ENCODE measurements around the gene QSOX1. TPM values are rescaled to one million over a fixed set of nuclear protein-coding genes. Genes with fewer than 3 reads are reported as not detected.

The QSOX1 gene
- total RNA-seq, 2 donors from 2014 or later, result 80.3 to 104 TPM

GRCh38 chr1:180144659-180145357 lies 9.9 kb upstream of the QSOX1 start:
- intact Hi-C loops (cut with DNase I), result loop anchor here in 1 of 2 donors (5.0 kb wide), 1 partner anchor 1073 kb away; no protein-coding TSS in a partner anchor
- DNase-seq (ENCODE audit: low spot score), result no peak

- DNase-seq (ENCODE audit: low spot score), result no peak
- intact Hi-C loops (cut with DNase I), result loop anchor here in 1 of 2 donors (5.0 kb wide), 1 partner anchor 1073 kb away; no protein-coding TSS in a partner anchor
These were observed 9.2 kb upstream of the QSOX1 start for GRCh38 chr1:180145446-180145845.

GRCh38 chr1:180150982-180151381 lies 3.7 kb upstream of the QSOX1 start:
- no peak for DNase-seq (ENCODE audit: low spot score)
- intact Hi-C loops (cut with DNase I), result no loop called here

GRCh38 chr1:180151508-180151907 lies 3.2 kb upstream of the QSOX1 start:
- intact Hi-C loops (cut with DNase I), result no loop called here
- no peak for DNase-seq (ENCODE audit: low spot score)

GRCh38 chr1:180152588-180152987 lies 2.1 kb upstream of the QSOX1 start:
- intact Hi-C loops (cut with DNase I), result no loop called here
- no peak for DNase-seq (ENCODE audit: low spot score)

GRCh38 chr1:180153032-180153431 lies 1.6 kb upstream of the QSOX1 start:
- intact Hi-C loops (cut with DNase I), result no loop called here
- no peak for DNase-seq (ENCODE audit: low spot score)

GRCh38 chr1:180154003-180154324 lies 705 bp upstream of the QSOX1 start:
- no peak for DNase-seq (ENCODE audit: low spot score)
- intact Hi-C loops (cut with DNase I), result no loop called here

GRCh38 chr1:180155182-180155682 lies 563 bp downstream of the QSOX1 start:
- DNase-seq (ENCODE audit: low spot score), result no peak
- intact Hi-C loops (cut with DNase I), result no loop called here

GRCh38 chr1:180156201-180156600 lies 1.5 kb downstream of the QSOX1 start:
- intact Hi-C loops (cut with DNase I), result no loop called here

GRCh38 chr1:180156631-180157091 lies 2.0 kb downstream of the QSOX1 start:
- DNase-seq (ENCODE audit: low spot score), result no peak
- intact Hi-C loops (cut with DNase I), result no loop called here

More at GRCh38 chr1:180156201-180156600, 1.5 kb downstream of the QSOX1 start:
- no peak for DNase-seq (ENCODE audit: low spot score)

GRCh38 chr1:180157108-180157507 lies 2.4 kb downstream of the QSOX1 start:
- DNase-seq (ENCODE audit: low spot score), result no peak
- intact Hi-C loops (cut with DNase I), result no loop called here

GRCh38 chr1:180157576-180158057 lies 2.9 kb downstream of the QSOX1 start:
- no peak for DNase-seq (ENCODE audit: low spot score)
- intact Hi-C loops (cut with DNase I), result no loop called here

GRCh38 chr1:180158149-180159147 lies 3.8 kb downstream of the QSOX1 start:
- intact Hi-C loops (cut with DNase I), result no loop called here
- DNase-seq (ENCODE audit: low spot score), result no peak

GRCh38 chr1:180160357-180160756 lies 5.7 kb downstream of the QSOX1 start:
- intact Hi-C loops (cut with DNase I), result no loop called here
- DNase-seq (ENCODE audit: low spot score), result no peak

GRCh38 chr1:180163041-180163440 lies 8.4 kb downstream of the QSOX1 start:
- intact Hi-C loops (cut with DNase I), result no loop called here
- no peak for DNase-seq (ENCODE audit: low spot score)

GRCh38 chr1:180165096-180165495 lies 10.4 kb downstream of the QSOX1 start:
- no peak for DNase-seq (ENCODE audit: low spot score)
- intact Hi-C loops (cut with DNase I), result no loop called here

GRCh38 chr1:180165509-180166435 lies 11.1 kb downstream of the QSOX1 start:
- intact Hi-C loops (cut with DNase I), result no loop called here
- DNase-seq (ENCODE audit: low spot score), result no peak

- intact Hi-C loops (cut with DNase I), result no loop called here
- DNase-seq (ENCODE audit: low spot score), result no peak
These were observed 11.7 kb downstream of the QSOX1 start for GRCh38 chr1:180166436-180166800.
